ENCODE data around the gene SEMA3G.

SEMA3G gene

DNA sequence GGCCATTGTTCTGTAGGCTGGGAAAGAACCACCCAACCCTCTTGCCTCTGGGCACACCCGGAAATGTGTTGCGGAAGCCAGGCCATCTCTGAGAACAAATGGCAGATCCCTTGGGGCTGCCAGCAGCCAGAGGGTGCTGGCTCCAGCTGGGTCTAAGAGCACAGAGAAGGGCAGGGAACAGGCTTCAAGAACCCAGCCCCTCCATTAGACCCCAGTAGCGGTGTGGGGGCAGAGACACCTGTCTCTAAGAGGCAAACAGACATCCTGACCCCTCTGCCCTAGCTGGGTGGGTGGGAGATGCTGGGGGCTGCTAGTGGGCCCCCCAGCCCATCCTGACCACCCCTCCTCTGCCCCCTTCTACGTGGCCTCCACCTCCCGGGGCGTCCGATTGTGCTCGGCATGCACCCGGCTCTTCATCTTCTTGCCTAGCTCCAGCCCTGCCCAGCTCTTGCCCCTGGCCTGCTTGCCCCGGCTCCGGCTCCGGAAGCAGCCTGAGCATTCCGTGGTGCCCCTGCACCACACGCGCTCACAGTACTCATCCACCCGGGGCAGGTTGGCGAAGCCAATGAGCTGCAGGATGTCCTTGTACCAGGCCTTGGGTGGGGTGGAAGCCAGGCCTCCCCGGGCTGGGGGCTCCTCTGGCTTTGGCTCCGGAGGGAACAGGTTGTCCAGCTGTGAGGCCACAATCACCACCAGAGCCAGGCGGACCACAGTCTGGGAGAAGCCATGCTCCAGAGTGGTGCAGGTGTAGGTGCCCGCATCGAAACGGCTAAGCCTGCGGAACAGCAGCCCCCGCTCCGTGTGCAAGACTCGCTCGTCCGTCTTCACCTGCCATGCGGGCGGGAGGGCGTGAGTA lies 9.4 kb downstream of the SEMA3G start:
- TF ChIP-seq, protein P1, sequence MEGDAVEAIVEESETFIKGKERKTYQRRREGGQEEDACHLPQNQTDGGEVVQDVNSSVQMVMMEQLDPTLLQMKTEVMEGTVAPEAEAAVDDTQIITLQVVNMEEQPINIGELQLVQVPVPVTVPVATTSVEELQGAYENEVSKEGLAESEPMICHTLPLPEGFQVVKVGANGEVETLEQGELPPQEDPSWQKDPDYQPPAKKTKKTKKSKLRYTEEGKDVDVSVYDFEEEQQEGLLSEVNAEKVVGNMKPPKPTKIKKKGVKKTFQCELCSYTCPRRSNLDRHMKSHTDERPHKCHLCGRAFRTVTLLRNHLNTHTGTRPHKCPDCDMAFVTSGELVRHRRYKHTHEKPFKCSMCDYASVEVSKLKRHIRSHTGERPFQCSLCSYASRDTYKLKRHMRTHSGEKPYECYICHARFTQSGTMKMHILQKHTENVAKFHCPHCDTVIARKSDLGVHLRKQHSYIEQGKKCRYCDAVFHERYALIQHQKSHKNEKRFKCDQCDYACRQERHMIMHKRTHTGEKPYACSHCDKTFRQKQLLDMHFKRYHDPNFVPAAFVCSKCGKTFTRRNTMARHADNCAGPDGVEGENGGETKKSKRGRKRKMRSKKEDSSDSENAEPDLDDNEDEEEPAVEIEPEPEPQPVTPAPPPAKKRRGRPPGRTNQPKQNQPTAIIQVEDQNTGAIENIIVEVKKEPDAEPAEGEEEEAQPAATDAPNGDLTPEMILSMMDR (IDR thresholded peaks at IDR 0.05; ENCODE audit: low read length, missing control alignments), result no peak
- no peak overlapping the region for H3K4me3 ChIP-seq (replicated peaks; ENCODE audit: low read depth, low read length)
- DNase-seq (ENCODE audit: low read depth), result no peak

GRCh38 chr3:52434491-52435115 lies 10.3 kb downstream of the SEMA3G start:
- no peak overlapping the region for H3K4me3 ChIP-seq (replicated peaks; ENCODE audit: low read depth, low read length)
- TF ChIP-seq, protein P1 (IDR thresholded peaks at IDR 0.05; ENCODE audit: low read length, missing control alignments), result no peak
- no peak for DNase-seq (ENCODE audit: low read depth)

- no peak overlapping the region for H3K4me3 ChIP-seq (replicated peaks; ENCODE audit: low read depth, low read length)
- DNase-seq (ENCODE audit: low read depth), result no peak
- TF ChIP-seq, protein P1 (IDR thresholded peaks at IDR 0.05; ENCODE audit: low read length, missing control alignments), result no peak
These were observed 10.9 kb downstream of the SEMA3G start for GRCh38 chr3:52433996-52434479.

GRCh38 chr3:52433328-52433995 lies 11.4 kb downstream of the SEMA3G start:
- no peak overlapping the region for H3K4me3 ChIP-seq (replicated peaks; ENCODE audit: low read depth, low read length)
- no peak for DNase-seq (ENCODE audit: low read depth)
- TF ChIP-seq, protein P1 (IDR thresholded peaks at IDR 0.05; ENCODE audit: low read length, missing control alignments), result no peak

DNA sequence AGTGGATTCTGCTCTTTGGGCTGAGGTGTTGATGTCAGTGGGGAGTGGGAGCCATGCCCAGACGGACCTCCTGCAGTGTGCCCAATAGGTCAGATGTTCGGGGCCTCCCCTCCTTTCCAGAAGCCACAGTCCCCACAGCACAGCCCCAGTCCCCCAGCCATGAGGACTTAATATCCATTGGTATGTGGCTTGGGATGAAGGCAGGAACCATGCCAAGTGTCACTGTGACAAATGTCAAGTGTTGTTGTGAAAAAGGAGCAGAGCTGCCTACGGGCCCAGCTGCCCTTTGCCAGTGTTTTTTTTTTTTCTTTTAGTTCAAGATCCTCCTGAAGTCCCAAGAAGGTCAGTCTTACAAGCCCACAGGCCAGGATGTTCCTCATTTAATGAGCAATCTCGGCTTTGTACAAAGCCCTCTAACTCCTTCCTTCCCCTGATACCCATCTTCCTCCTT lies 12.2 kb downstream of the SEMA3G start:
- TF ChIP-seq, protein P1 (IDR thresholded peaks at IDR 0.05; ENCODE audit: low read length, missing control alignments), result no peak
- H3K4me3 ChIP-seq (replicated peaks; ENCODE audit: low read depth, low read length), result no peak overlapping the region
- DNase-seq (ENCODE audit: low read depth), result no peak

DNA sequence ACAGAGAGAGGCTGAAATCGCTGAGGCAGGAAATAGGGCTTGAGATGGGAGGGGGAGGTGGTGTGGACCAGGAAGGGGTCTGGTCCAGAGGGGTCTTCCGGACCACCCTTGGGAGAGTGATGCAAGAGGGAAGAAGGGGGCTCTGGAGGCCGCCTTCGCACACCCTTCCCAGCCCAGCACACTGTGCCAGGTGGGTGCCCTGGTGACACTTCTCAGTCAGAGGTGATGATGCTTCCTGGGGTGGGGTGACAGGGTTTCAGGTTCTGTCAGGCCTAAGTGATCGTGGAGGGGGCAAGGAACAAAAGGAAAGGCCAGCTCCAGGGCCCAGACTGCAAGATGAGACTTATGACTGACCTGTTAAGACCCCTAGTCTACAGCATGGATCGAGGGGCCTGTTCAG lies 12.7 kb downstream of the SEMA3G start:
- TF ChIP-seq, protein P1 (IDR thresholded peaks at IDR 0.05; ENCODE audit: low read length, missing control alignments), result no peak
- DNase-seq (ENCODE audit: low read depth), result no peak
- no peak overlapping the region for H3K4me3 ChIP-seq (replicated peaks; ENCODE audit: low read depth, low read length)
